Panc1 (cell line): Measurements from ENCODE around the gene PEX19.

ENCODE experiments used
- POLR2AphosphoS5 ChIP-seq: IDR thresholded peaks from 2 replicates; pipeline ENCODE4 v1.6.1; 2012; ENCODE audit warnings: mild to moderate bottlenecking, low read depth, low read length, moderate library complexity
- TF ChIP-seq, protein P1 (sequence below): fragments of 450-650 bp; IDR thresholded peaks from 2 replicates; pipeline ENCODE4 v1.5.1; 2017; ENCODE audit warnings: mild to moderate bottlenecking

DNA sequence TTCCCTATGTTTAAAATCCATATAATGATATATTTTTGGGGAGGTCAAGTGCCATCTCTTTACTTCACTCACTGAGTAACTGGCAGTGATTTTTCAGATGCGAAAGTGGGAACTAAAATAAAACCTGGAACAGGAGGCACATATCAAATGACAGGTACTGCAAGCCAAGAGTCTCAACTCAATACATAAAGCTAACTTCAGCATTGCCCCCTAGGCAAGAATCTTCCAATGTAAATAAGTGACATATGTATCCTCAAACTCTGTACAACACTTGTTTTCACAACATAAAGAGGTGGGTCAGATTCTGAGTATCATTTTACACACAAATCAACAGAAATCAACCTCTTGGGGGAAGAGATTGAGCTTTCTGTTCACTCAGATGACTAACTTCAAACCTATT lies 40.7 kb downstream of the PEX19 start:
- TF ChIP-seq POLR2AphosphoS5, result no peak
- TF ChIP-seq, protein P1, sequence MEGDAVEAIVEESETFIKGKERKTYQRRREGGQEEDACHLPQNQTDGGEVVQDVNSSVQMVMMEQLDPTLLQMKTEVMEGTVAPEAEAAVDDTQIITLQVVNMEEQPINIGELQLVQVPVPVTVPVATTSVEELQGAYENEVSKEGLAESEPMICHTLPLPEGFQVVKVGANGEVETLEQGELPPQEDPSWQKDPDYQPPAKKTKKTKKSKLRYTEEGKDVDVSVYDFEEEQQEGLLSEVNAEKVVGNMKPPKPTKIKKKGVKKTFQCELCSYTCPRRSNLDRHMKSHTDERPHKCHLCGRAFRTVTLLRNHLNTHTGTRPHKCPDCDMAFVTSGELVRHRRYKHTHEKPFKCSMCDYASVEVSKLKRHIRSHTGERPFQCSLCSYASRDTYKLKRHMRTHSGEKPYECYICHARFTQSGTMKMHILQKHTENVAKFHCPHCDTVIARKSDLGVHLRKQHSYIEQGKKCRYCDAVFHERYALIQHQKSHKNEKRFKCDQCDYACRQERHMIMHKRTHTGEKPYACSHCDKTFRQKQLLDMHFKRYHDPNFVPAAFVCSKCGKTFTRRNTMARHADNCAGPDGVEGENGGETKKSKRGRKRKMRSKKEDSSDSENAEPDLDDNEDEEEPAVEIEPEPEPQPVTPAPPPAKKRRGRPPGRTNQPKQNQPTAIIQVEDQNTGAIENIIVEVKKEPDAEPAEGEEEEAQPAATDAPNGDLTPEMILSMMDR, result no peak
